ENCODE measurements around the gene AUTS2.

Gene AUTS2

GRCh38 chr7:69857014-69857413, 258.7 kb downstream of the AUTS2 start:
- DNase-seq (ENCODE audit: low read depth) = no peak

- no peak for DNase-seq (ENCODE audit: low read depth)
Measured at GRCh38 chr7:69858471-69858870, 260.2 kb downstream of the AUTS2 start.

- no peak for DNase-seq (ENCODE audit: low read depth)
Measured at GRCh38 chr7:69859342-69859741, 261.1 kb downstream of the AUTS2 start.

GRCh38 chr7:69860486-69860885, 262.2 kb downstream of the AUTS2 start:
- DNase-seq (ENCODE audit: low read depth) = no peak

GRCh38 chr7:69860941-69861622, 262.8 kb downstream of the AUTS2 start:
- DNase-seq (ENCODE audit: low read depth) = no peak

GRCh38 chr7:69862413-69863064, 264.3 kb downstream of the AUTS2 start:
- no peak for DNase-seq (ENCODE audit: low read depth)

GRCh38 chr7:69864274-69864673, 266.0 kb downstream of the AUTS2 start:
- no peak for DNase-seq (ENCODE audit: low read depth)

- DNase-seq (ENCODE audit: low read depth) = no peak
Measured at GRCh38 chr7:69864822-69865221, 266.5 kb downstream of the AUTS2 start.

GRCh38 chr7:69868921-69869320, 270.6 kb downstream of the AUTS2 start:
- DNase-seq (ENCODE audit: low read depth) = no peak

GRCh38 chr7:69871213-69871885, 273.1 kb downstream of the AUTS2 start:
- no peak for DNase-seq (ENCODE audit: low read depth)

GRCh38 chr7:69871886-69872569, 273.8 kb downstream of the AUTS2 start:
- DNase-seq (ENCODE audit: low read depth) = no peak

- DNase-seq (ENCODE audit: low read depth) = no peak
Measured at GRCh38 chr7:69873512-69873911, 275.2 kb downstream of the AUTS2 start.

GRCh38 chr7:69878015-69878414, 279.7 kb downstream of the AUTS2 start:
- no peak for DNase-seq (ENCODE audit: low read depth)

- no peak for DNase-seq (ENCODE audit: low read depth)
Measured at GRCh38 chr7:69878591-69878990, 280.3 kb downstream of the AUTS2 start.

GRCh38 chr7:69879989-69880388, 281.7 kb downstream of the AUTS2 start:
- DNase-seq (ENCODE audit: low read depth) = no peak

- DNase-seq (ENCODE audit: low read depth) = no peak
Measured at GRCh38 chr7:69880840-69881239, 282.6 kb downstream of the AUTS2 start.

GRCh38 chr7:69882269-69882668, 284.0 kb downstream of the AUTS2 start:
- DNase-seq (ENCODE audit: low read depth) = no peak

GRCh38 chr7:69883399-69883891, 285.2 kb downstream of the AUTS2 start:
- no peak for DNase-seq (ENCODE audit: low read depth)

- no peak for DNase-seq (ENCODE audit: low read depth)
Measured at GRCh38 chr7:69885431-69885830, 287.2 kb downstream of the AUTS2 start.

GRCh38 chr7:69889338-69889975, 291.2 kb downstream of the AUTS2 start:
- DNase-seq (ENCODE audit: low read depth) = no peak

GRCh38 chr7:69889976-69890351, 291.7 kb downstream of the AUTS2 start:
- DNase-seq (ENCODE audit: low read depth) = no peak

- no peak for DNase-seq (ENCODE audit: low read depth)
Measured at GRCh38 chr7:69892790-69893189, 294.5 kb downstream of the AUTS2 start.

Data from stimulated activated CD8-positive, alpha-beta memory T cell treated with anti-CD3 and anti-CD28 coated beads, Interleukin-4, amount 100 ng/mL, for 24 hours (primary cell).